Thyroid gland (tissue), 4 donors: ENCODE data around the gene WRAP53.

Source experiments
- POLR2A ChIP-seq, 2 donors: fragments of 450-650 bp; IDR thresholded peaks; one replicate each; pipeline ENCODE4 v1.6.1; 2017; ENCODE audit warnings: antibody characterized with exemption in 2 of 2, mild to moderate bottlenecking in 2 of 2, moderate library complexity in 1 of 2
- TF ChIP-seq, protein P1 (sequence below), 6 experiments: fragments of 200-600 bp in 3 of 6; fragments of 450-650 bp in 3 of 6; sonication (generic) in 3 of 6; IDR thresholded peaks; one replicate each; pipeline ENCODE4 v1.5.1; 2016 to 2019; ENCODE audit warnings: antibody characterized with exemption in 6 of 6, mild to moderate bottlenecking in 2 of 6, inconsistent platforms in 1 of 6, moderate library complexity in 1 of 6

DNA sequence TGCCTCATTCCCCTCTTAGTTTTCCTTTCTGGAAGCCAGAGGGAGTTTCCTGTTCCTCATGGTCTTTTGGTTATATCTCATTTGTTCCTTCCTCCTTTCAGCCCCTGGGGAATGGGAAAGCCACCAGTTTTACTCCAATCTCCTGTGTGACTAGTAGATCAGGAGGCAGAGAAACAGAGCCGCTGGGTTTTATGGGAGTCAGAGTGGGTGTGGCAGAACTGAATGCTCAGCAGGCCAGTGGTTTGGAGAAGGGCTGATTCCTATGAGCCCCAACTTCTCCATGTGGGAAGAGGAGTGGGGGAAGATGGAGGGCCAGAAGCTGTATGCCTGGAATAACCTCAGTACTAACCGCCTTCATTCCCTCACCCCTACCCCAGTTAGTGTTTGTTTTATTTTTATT is 33.3 kb downstream of the WRAP53 start:
- TF ChIP-seq, protein P1, sequence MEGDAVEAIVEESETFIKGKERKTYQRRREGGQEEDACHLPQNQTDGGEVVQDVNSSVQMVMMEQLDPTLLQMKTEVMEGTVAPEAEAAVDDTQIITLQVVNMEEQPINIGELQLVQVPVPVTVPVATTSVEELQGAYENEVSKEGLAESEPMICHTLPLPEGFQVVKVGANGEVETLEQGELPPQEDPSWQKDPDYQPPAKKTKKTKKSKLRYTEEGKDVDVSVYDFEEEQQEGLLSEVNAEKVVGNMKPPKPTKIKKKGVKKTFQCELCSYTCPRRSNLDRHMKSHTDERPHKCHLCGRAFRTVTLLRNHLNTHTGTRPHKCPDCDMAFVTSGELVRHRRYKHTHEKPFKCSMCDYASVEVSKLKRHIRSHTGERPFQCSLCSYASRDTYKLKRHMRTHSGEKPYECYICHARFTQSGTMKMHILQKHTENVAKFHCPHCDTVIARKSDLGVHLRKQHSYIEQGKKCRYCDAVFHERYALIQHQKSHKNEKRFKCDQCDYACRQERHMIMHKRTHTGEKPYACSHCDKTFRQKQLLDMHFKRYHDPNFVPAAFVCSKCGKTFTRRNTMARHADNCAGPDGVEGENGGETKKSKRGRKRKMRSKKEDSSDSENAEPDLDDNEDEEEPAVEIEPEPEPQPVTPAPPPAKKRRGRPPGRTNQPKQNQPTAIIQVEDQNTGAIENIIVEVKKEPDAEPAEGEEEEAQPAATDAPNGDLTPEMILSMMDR (IDR thresholded peaks at IDR 0.05): no peak
- no peak for TF ChIP-seq POLR2A (IDR thresholded peaks at IDR 0.05)
